SK-N-SH treated with all-trans-retinoic acid at 6 μM for 48 hours (cell line): ENCODE measurements around the gene CANX.

Experiments
- ARNTL ChIP-seq: fragments of 450-650 bp; formaldehyde crosslinking; IDR thresholded peaks from 2 replicates; pipeline ENCODE4 v1.5.0; 2020; ENCODE audit warnings: low read depth, mild to moderate bottlenecking, moderate library complexity, borderline replicate concordance
- CREB5 ChIP-seq: fragments of 250-450 bp; sonication (Bioruptor Pico); IDR thresholded peaks from 2 replicates; pipeline ENCODE4 v1.5.1; 2020; ENCODE audit warnings: low read depth, mild to moderate bottlenecking, moderate library complexity
- CSRNP3 ChIP-seq: fragments of 250-450 bp; sonication (Bioruptor Pico); IDR thresholded peaks from 2 replicates; pipeline ENCODE4 v1.5.1; 2021; ENCODE audit warnings: mild to moderate bottlenecking, moderate library complexity
- OSR1 ChIP-seq: fragments of 250-450 bp; sonication (Bioruptor Pico); IDR thresholded peaks from 2 replicates; pipeline ENCODE4 v1.8.0; 2022; ENCODE audit warnings: moderate library complexity, mild to moderate bottlenecking, inconsistent platforms
- POU6F1 ChIP-seq: fragments of 250-450 bp; sonication (Bioruptor Pico); IDR thresholded peaks from 2 replicates; pipeline ENCODE4 v1.8.0; 2021; ENCODE audit warnings: low read depth, mild to moderate bottlenecking, moderate library complexity, borderline replicate concordance
- RARB ChIP-seq: fragments of 250-450 bp; sonication (Bioruptor Pico); IDR thresholded peaks from 2 replicates; pipeline ENCODE4 v1.8.0; 2021; ENCODE audit warnings: mild to moderate bottlenecking, moderate library complexity
- TCF4 ChIP-seq: fragments of 250-450 bp; sonication (Bioruptor Pico); IDR thresholded peaks from 2 replicates; pipeline ENCODE4 v1.8.0; 2021; ENCODE audit warnings: mild to moderate bottlenecking, moderate library complexity, borderline replicate concordance
- TOX ChIP-seq: fragments of 250-450 bp; sonication (Bioruptor Pico); IDR thresholded peaks from 2 replicates; pipeline ENCODE4 v1.8.0; 2021; ENCODE audit warnings: mild to moderate bottlenecking, moderate library complexity, borderline replicate concordance
- ZFP3 ChIP-seq: fragments of 250-450 bp; sonication (Bioruptor Pico); IDR thresholded peaks from 2 replicates; pipeline ENCODE4 v1.5.0; 2020; ENCODE audit warnings: mild to moderate bottlenecking, moderate library complexity

- no peak for TF ChIP-seq CREB5 (CRISPR knock-in tag)
- TF ChIP-seq RARB, result no peak
- TF ChIP-seq ARNTL (CRISPR knock-in tag), result no peak
- no peak for TF ChIP-seq POU6F1
- no peak for TF ChIP-seq TOX (CRISPR knock-in tag)
- no peak for TF ChIP-seq OSR1
- no peak for TF ChIP-seq TCF4
- TF ChIP-seq ZFP3 (CRISPR knock-in tag), result no peak
- TF ChIP-seq CSRNP3, result no peak
These were observed 71.0 kb downstream of the CANX start for GRCh38 chr5:179769796-179770195.
